ENCODE results near the gene TTC1. TPM values are rescaled to one million over a fixed set of nuclear protein-coding genes. Genes with fewer than 3 reads are reported as not detected.

Gene TTC1
- total and polyA plus RNA-seq, 12 donors: 32.7 to 131 (median 47.5) TPM

DNA sequence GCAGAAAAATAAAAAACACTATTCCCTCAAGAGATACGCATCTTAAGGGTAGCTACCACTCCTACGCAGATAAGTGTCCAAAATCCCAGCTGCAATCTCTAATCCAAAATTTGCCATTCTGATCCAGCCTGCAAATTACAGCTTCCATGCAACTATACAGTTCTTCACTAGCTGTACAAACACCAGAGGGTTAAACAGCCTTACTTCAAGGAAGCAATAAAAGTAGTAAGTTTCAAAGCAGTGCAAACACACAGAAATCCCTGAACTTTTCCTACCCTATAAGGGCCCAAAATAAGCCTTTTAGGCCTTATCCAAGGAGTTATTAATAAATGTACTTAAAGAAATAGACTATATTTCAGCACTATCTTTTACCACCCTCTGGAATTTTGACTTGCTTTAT is 70.8 kb downstream of the TTC1 start:
- no peak for DNase-seq
- Histone ChIP-seq H3K27ac (no peak overlapping the region), H3K4me3 (no peak overlapping the region), H3K4me1 (replicated peaks in 1 of 2) (peaks cover 0 to 9% of the 10 kb centered on the region in 2 donors), H3K27me3 (no peaks in the 10 kb centered on the region), H3K36me3 (replicated peaks in 1 of 2) (no peaks in the 10 kb centered on the region), H3K9me3 (replicated peaks in 1 of 3) (no peaks in the 10 kb centered on the region)
- 82 to 98% (median 97%) methylated on average over 2 of the region's 2 CpGs for WGBS, 4 donors
- intact Hi-C loops (cut with DNase I): loop anchor here (10.0 kb wide), 1 partner anchor 115 kb away; no protein-coding TSS in a partner anchor
- no peak for TF ChIP-seq POLR2A (IDR thresholded peaks at IDR 0.05)
- TF ChIP-seq, protein P1, sequence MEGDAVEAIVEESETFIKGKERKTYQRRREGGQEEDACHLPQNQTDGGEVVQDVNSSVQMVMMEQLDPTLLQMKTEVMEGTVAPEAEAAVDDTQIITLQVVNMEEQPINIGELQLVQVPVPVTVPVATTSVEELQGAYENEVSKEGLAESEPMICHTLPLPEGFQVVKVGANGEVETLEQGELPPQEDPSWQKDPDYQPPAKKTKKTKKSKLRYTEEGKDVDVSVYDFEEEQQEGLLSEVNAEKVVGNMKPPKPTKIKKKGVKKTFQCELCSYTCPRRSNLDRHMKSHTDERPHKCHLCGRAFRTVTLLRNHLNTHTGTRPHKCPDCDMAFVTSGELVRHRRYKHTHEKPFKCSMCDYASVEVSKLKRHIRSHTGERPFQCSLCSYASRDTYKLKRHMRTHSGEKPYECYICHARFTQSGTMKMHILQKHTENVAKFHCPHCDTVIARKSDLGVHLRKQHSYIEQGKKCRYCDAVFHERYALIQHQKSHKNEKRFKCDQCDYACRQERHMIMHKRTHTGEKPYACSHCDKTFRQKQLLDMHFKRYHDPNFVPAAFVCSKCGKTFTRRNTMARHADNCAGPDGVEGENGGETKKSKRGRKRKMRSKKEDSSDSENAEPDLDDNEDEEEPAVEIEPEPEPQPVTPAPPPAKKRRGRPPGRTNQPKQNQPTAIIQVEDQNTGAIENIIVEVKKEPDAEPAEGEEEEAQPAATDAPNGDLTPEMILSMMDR (IDR thresholded peaks at IDR 0.05): no peak

DNA sequence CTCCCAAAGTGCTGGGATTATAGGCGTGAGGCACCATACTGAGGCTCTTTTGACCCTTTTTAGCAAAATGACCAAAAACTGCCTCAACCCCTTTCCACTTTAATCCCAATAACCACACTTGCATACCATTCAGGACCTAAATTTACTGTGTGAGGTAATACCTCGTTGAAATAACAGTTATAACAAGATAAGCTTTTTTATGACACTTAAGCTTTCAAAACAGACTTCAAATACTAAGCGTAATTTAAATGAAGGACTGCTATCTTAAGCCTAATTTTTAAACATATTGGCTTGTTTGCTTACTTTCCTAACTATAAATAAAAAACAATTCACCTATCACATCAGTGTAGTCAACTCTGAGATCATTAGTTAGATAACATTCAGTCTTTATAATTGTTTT is 72.6 kb downstream of the TTC1 start:
- no peak for DNase-seq
- TF ChIP-seq, protein P1 (IDR thresholded peaks at IDR 0.05): no peak
- TF ChIP-seq POLR2A (IDR thresholded peaks at IDR 0.05): no peak
- Histone ChIP-seq H3K27me3 (no peaks in the 10 kb centered on the region), H3K27ac (no peak overlapping the region), H3K4me1 (replicated peaks in 1 of 2) (peaks cover 0 to 4% of the 10 kb centered on the region in 2 donors), H3K4me3 (no peak overlapping the region), H3K36me3 (replicated peaks in 1 of 2) (no peaks in the 10 kb centered on the region), H3K9me3 (replicated peaks in 1 of 3) (no peaks in the 10 kb centered on the region)
- intact Hi-C loops (cut with DNase I): loop anchor here in 1 of 2 donors (10.0 kb wide), 1 partner anchor 113 kb away; no protein-coding TSS in a partner anchor
- 78 to 85% (median 81%) methylated on average over 3 of the region's 3 CpGs for WGBS, 4 donors

DNA sequence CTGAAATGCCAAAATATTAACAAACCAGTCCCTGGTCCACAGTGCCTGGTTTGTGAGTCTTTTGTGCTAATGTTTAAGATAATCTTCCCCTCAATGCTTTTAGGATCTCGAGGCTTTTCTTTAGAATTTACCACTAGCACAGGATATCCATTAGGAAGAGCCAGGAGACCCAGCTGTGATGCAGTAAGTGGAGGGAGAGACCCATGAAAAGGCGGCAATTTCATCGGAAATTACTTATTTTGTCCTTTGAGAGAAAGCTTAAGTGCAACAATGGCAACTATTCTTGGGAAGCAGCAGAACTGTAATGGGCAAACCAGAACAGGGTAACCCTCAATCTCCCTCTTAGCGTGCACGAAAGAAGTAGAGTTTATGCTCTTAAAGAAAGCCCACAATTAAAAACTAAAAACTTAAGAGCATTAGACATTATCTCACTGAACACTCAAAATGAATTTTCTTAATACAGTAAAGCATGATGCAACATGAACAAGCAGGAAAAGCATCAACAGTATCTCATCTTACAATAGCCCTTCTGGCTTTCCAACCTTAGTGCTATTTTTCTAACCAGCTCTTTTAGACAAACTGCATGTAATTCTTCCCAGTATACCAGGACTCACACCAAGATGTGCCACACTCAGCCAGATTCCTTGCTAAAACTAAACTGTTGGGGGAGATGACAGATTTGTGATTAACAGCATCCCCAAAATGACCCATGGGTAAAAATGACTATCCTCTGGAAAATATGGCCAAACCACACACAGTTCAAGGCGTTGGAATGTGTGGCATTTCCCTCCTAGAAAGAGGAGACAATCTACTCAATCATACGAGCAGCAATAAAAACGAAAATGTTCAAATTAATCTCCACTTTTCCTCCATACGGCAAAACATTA is 73.9 kb downstream of the TTC1 start:
- Histone ChIP-seq H3K9me3 (replicated peaks in 1 of 3) (no peaks in the 10 kb centered on the region), H3K4me3 (no peak overlapping the region), H3K27me3 (no peaks in the 10 kb centered on the region), H3K27ac (peak overlapping the region in 1 of 5 donors; percentile 40), H3K36me3 (replicated peaks in 1 of 2) (no peaks in the 10 kb centered on the region), H3K4me1 (replicated peaks in 1 of 2) (no peaks in the 10 kb centered on the region)
- intact Hi-C loops (cut with DNase I): loop anchor here in 1 of 2 donors (10.0 kb wide), 1 partner anchor 112 kb away; no protein-coding TSS in a partner anchor
- no peak for DNase-seq
- WGBS, 4 donors: 70 to 77% (median 77%) methylated on average over 9 of the region's 9 CpGs
- TF ChIP-seq, protein P1 (IDR thresholded peaks at IDR 0.05): no peak
- TF ChIP-seq POLR2A (IDR thresholded peaks at IDR 0.05): no peak

- no peaks in the 10 kb centered on the region for H3K36me3 ChIP-seq (replicated peaks in 1 of 2)
- no peaks in the 10 kb centered on the region for H3K27me3 ChIP-seq
- intact Hi-C loops (cut with DNase I): loop anchor here in 1 of 2 donors (10.0 kb wide), 1 partner anchor 111 kb away; no protein-coding TSS in a partner anchor
- H3K9me3 ChIP-seq (replicated peaks in 1 of 3): no peaks in the 10 kb centered on the region
- no peaks in the 10 kb centered on the region for H3K4me1 ChIP-seq (replicated peaks in 1 of 2)
- peak overlapping the region in 1 of 5 donors; percentile 40 for H3K27ac ChIP-seq
- DNase-seq: no peak
- WGBS, 4 donors: 59 to 75% (median 67%) methylated on average over 3 of the region's 3 CpGs
- no peak overlapping the region for H3K4me3 ChIP-seq
- no peak for TF ChIP-seq POLR2A (IDR thresholded peaks at IDR 0.05)
- TF ChIP-seq, protein P1 (IDR thresholded peaks at IDR 0.05): no peak
Observed at GRCh38 chr5:160083501-160083900, 74.6 kb downstream of the TTC1 start.
